GM21390 (cell line): ENCODE results near the gene CNOT6L.

ENCODE experiments used
- ATAC-seq: cut with Tn5 transposase; IDR thresholded peaks from one replicate; pipeline ENCODE4 v1.9.1; 2021; ENCODE audit not compliant: unreplicated experiment

CNOT6L gene

DNA sequence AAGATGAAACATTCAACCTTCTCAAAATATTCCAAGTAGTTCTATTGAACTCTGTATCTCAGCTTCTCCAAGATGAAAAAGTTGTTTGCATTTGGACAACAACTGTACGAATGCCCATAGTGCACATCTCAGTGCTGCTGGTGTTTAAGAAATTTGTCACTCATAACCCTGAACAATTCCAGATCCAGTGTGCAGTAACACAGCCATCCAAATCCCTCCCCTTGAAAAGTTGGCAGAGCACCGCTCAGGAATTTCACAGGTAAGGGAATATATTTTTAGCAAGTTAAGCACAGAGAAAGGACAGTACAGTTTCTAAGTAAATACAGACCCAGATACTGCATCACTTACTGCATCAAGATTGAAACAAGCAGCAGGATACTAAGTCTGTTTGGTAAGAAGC lies 104.7 kb downstream of the CNOT6L start:
- ATAC-seq = no peak

DNA sequence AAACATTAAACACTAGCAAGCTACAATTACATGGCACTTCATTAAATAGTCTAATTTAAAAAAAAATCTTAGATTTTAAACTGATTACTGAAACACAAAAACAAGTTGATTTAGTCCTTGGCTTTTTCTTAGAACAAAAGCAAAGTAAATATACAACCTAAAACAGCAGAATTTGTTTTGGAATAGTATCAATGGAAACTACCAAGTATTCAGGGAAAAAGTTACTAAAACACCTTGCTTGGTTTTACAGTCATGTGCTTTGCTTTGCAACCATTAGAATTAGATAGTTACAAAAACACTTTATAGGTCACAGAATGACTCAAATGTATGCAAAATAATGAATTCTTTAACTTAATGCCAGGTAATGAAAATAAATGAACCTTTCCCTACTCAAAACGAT lies 105.3 kb downstream of the CNOT6L start:
- no peak for ATAC-seq

DNA sequence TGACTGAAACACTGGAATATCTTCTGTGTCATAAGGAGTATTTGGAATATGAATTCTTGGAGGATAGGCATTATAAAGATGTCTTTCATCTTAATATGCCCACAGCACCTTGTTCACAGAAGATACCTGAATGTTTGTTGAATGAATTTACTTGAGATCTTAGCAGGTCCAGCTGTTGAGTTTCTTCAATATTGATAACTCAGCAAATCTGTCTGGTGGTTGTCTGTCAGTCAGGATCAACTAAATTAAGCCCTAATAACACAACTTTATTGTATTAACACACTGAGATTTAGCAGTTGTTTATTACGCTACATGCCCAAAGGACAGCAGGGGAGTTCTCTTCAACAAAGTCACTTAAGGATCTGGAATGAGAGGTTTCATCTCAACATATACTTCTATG lies 106.5 kb downstream of the CNOT6L start:
- no peak for ATAC-seq

DNA sequence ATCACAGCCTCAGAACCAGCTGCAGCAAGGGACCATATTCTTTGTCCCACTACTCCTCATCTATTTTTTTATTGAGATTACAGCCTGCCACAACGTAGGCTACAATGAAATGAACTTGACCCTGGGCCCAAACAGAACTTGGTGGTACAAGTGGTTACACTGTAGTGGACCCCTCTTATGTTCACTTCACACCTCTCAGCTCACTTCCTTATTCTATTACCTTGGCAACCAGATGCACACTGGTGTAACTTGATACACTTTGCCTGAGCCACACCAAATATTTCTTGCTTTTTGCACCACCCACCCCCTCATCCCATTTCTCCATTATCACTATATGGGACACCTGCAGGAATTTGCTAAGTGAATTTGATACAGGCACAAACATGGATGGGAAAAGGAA lies 107.7 kb downstream of the CNOT6L start:
- no peak for ATAC-seq

DNA sequence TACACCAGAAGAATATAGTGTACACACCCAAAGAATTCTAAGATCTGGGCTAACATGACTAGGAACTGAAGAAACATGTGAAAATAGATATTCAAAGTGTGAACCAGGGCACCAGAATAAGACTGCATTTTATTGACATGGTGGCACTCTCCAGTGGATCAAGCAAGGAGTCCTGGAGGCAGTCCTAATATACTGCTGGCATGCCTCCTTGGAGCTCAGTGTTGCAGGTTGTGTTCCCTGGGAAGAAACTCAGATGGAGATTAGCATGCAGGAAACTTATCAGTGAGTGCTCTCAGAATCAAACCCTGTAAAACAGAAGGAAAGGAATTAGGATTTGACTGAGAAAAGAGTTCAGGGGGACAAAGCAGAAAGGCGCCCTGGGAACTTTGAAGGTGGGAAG lies 108.5 kb downstream of the CNOT6L start:
- no peak for ATAC-seq

DNA sequence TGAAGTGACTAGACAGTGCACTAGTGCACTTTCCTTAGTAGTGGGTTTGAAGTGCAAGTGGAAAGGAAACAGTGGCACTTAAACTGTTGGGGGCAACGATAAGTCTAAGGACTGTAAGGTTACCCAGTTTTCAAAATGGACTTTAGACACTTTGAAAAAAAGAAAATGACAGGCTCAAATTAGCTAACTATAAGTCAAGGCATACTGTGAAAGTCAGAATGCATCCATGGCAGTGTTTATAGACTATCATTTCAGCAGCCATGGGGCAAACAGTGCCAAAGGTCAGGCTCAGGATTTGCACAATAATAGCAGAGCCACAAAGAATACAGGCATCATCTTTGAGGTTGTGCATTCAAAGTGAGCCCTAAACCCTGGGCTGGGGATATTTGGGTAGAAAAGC lies 109.1 kb downstream of the CNOT6L start:
- no peak for ATAC-seq

DNA sequence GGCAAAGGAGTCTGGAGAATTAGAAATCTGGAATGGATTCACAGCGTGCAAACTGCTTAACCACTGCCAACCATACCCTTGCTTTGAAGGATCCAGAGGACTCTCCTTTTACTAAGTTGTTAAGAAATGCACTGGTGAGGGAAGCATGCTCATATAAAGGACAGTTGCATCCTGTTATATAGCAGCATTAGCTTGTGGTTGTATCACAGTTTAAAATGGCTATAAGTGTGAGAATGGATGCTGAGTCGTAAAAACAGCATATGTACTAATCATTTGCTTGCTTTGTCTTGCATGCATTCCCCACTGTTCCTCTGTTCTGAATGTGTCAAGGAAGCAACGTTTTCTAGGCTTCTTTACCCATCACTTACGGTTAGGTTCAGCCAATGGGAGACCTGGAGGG lies 112.5 kb downstream of the CNOT6L start:
- ATAC-seq = no peak

DNA sequence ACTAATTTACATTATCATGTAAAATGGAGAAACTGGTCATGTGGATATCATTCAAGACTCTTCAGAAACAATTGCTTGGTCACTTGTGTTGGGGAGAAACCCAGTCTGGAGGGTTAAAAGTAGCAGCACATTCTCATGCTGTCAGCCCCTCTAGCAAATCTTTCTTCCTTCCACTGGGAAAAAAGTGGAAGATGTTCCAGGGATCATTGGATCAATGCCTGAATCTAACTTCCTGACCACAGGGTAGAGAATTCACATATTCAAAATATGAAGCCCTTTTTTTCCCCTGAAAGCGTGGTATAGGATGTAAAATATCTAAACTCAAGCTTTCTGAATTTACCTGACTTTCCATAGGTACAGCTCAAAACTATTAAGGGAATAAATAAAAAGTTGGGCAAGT lies 115.5 kb downstream of the CNOT6L start:
- ATAC-seq = no peak

DNA sequence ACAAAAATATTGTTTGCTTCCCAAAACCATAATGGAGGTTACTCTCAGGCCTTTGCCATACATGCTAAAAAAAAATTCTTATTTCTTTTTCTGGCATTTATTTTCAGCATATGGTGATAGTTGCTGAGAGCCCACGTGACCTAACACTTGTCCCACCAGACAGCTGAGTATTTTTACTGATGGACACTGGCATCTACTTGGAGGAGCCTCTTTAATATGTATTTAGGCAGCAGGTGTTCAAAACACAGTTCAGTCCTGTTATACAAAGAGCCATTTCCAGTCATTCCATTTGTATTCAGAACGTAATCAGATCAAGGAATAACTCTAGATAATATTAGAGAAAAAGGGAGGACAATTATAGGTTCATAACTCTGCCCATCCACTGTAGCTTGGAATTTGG lies 118.0 kb downstream of the CNOT6L start:
- no peak for ATAC-seq

DNA sequence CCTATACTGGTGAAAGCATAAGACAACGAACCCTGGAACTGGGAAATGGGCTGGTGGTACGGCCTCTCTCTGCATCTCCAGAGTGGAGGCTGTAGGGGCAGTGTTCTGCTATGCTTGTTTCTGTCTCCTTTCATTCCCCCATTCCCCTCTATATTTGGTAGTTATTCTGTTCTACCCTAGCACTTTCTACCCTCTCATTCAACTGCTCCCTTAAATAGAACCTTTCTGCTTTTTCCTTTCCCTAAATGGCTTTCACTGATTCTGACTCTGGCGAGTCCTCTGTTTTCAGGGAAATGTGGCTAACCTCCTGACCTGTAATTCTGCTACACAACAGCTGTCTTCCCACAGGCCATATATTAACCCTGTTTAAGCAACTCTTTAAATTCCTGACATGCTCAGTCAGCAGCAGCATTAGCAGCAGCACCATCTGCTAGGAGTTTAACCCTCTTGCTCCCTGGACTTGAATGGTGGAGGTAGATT lies 119.4 kb downstream of the CNOT6L start:
- ATAC-seq = no peak

DNA sequence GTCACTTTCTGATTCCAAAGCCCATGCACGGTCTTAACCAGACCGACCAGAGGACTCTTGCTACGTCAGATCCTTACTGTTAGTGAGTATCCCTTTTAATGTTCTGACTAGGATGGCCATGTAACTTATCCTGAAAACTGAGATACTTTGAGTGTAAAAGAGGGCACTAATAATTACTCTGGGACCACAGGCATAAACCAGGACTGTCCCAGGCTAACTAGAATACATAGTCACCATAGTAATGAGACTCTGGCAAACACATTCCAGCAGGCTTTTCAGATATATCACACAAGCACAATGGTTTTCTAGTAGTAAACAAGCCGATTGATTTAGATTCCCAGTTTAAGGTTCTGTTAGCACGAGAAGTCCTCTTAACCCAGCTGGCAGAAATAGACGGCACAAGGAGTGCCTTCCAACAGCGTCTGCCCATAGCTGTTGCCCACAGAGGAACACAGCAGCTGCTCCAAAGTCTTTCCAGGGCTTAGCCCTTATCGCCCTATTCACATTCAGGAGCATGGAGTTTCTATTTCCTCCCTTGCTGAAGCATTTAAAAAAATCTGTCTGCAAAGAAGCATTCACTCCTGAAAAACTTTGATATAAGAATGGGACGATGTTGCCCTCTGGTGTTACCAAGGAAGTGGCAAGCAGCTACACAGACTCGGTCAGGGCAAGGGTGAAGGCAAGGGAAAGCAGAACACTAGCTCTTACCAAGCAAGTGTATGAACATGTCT lies 121.1 kb downstream of the CNOT6L start:
- ATAC-seq = no peak

DNA sequence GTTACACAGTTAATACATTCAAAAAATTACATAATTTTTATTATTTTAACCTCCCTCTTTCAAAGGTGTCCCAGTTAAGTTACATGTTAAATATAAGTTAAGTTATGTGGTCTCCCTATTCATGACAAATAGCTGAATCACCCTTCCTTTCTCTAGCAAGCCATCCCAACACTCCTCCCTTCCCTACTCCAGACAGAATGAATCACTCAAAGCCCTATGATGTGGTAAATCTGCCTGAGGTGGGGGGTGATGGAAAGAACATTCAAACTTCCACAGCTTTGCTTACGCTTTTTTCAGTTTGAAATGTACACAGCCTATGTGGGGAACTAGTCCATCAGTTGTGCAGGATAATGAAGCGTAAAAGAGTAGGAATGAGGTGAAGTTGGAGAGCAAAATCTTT lies 123.4 kb downstream of the CNOT6L start:
- no peak for ATAC-seq

DNA sequence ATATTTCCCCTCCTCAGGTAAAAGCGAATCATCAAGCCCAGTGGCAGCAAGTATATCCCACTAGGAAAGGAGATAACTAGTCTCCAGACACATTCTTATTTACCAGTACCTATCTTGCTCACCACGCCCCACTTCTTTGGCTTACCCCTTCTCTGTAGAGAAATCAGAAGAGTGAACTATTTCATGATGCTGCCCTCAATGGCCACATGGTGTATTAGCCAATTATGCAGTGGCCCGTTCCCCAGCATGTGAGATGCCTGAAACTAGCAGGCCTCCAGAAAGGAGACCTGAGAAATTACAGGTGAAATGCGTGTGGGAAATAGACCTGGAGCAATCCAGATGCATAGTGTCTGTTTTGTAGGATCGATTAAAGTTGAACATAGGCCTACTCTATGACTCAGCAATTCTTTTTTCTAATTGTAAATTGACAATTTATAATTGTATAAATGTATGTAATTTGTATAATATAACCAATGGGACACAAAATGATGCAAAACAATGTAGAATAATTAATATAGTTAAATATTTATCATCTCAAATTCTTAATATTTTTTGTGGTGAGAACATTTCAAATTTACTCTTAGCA lies 126.2 kb downstream of the CNOT6L start:
- ATAC-seq = no peak

DNA sequence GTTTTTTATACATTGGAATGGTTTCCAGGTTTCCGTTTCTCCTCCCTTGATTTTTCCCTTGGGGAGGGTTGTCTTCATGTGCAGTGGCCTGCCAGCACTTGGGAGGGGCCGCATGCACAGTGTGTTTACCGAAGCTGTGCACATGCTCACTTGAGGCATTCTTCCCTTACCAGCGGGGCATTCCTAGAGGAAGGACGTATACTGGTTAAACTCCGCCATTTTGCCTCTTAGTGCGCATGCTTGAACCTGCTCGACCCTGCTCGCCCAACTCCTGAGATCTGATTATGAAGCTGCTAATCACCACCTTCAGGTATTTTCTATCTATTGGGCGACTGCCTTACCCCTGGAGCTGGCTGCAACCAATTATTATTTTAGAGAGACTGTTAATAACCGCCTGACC lies 137.4 kb downstream of the CNOT6L start:
- ATAC-seq = no peak

DNA sequence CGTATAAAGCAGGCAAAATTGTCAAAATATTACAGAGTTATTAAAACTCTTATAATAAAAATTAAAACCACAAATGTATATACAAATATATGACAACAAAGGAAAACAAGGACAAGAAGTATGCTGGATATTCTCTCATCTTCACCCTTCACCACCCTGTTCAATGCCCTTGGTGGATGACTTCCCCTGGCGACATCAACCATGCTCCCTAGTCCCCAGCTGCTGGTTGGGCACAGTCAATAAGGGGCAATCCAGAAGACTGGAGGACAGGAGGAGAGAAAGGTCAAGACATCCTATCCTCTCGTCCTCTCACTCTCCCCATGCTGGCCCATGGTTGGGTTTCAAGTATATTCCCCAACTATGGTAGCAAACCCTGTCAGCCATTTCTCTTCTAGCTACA lies 142.3 kb downstream of the CNOT6L start:
- no peak for ATAC-seq

DNA sequence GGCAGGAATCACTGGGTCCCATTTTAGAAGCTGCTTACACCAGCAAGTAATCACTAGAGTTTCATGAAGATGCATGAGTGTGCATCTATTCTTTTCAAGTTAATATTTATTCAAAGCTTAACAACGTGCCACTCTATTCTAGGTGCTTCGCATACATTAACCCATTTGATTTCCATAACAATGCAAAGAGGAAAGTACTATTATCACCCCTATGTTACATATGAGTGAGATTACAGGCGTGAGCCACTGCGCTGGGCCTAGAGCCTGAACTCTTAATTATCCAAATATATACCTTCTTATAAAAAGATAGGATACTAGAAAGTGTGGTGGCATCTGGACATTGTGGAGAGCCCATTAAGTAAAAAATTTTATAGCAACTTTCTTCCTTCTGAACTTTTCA lies 148.1 kb downstream of the CNOT6L start:
- no peak for ATAC-seq

DNA sequence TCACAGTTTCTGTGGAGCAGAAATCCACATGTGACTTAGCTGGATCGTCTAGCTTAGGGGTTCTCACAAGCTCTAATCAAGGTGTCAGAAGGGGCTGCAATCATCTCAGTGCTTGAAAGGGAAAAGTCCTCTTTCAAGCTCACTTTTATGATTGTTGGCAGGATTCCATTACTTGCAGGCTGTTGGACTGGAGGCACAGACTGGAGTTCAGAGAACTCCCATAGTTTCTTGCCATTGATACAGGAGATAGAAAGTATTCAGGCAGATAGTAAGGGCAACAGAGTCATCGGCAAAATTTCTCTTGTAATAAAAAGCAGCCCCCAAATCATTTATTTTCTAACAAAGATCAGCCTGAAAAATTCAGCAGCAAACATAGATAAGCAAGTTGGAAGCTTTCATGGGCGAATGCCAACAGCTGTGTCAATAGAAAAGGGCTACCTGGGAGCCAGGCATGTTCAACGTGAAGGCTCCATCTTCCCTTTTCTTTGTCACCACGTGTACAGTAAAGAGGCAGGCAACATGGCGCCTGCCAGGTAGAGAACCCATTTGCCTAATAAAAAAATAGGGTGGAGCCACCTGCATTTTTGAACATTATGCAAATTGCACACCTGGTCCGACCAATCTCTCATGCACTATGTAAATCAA lies 149.1 kb downstream of the CNOT6L start:
- no peak for ATAC-seq

DNA sequence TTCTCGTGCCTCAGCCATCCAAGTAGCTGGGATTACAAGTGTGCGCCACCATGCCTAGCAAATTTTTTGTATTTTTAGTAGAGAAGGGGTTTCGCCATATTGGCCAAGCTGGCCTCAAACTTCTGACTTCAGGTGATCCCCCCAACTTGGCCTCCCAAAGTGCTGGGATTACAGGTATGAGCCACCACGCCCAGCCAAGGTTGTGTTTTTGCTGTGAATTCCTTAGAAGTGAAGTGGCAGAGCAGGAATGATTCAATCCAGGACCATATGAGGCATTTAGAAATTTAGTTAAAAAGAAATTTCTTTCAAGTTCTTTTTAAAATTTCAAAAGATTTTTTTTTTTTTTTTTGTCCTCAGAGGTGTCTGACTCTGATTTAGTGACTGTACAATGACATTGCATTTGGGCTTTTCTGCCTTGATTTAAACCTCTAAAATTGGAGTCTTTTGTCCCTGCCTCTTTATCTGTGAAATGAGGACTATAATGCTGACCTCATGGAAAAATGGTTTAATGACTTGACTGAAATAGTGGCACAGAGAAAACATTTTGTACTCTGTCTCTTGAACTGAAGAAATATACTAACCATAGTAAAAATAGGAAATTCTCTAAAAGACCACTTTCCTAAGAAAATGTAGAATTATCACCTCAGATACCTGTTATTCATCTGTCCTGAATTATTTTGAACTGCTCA lies 153.6 kb downstream of the CNOT6L start:
- no peak for ATAC-seq
